IPS-15b (cell line): ENCODE data around the gene COL18A1.

ENCODE experiments used
- H3K27me3 ChIP-seq: one replicate; pipeline ENCODE4 v1.6.1; 2013; ENCODE audit warnings: low read length; ENCODE audit not compliant: control insufficient read depth, insufficient read depth
- H3K36me3 ChIP-seq: one replicate; pipeline ENCODE4 v1.6.1; 2013; ENCODE audit warnings: low read length; ENCODE audit not compliant: control insufficient read depth, insufficient read depth
- H3K4me1 ChIP-seq: one replicate; pipeline ENCODE4 v1.6.1; 2013; ENCODE audit warnings: mild to moderate bottlenecking, low read length; ENCODE audit not compliant: control insufficient read depth, insufficient read depth
- H3K4me3 ChIP-seq: one replicate; pipeline ENCODE4 v1.5.1; 2013; ENCODE audit warnings: low read depth, low read length
- H3K9ac ChIP-seq: one replicate; pipeline ENCODE4 v1.6.1; 2013; ENCODE audit warnings: low read depth, mild to moderate bottlenecking, low read length
- H3K9me3 ChIP-seq: one replicate; pipeline ENCODE4 v1.6.1; 2013; ENCODE audit warnings: mild to moderate bottlenecking, low read length; ENCODE audit not compliant: control insufficient read depth, insufficient read depth

Gene COL18A1

GRCh38 chr21:45508607-45509565, 103.9 kb downstream of the COL18A1 start:
- Histone ChIP-seq H3K9me3 (no peaks in the 10 kb centered on the region), H3K4me3 (no peak overlapping the region), H3K4me1 (no peaks in the 10 kb centered on the region), H3K36me3 (peaks cover 28% of the 10 kb centered on the region), H3K9ac (no peak overlapping the region), H3K27me3 (no peaks in the 10 kb centered on the region)

GRCh38 chr21:45509566-45510465, 104.9 kb downstream of the COL18A1 start:
- Histone ChIP-seq H3K9me3 (no peaks in the 10 kb centered on the region), H3K4me3 (no peak overlapping the region), H3K36me3 (peaks cover 26% of the 10 kb centered on the region), H3K9ac (no peak overlapping the region), H3K27me3 (no peaks in the 10 kb centered on the region), H3K4me1 (no peaks in the 10 kb centered on the region)

- Histone ChIP-seq H3K27me3 (no peaks in the 10 kb centered on the region), H3K9ac (no peak overlapping the region)
Measured at GRCh38 chr21:45510466-45510955, 105.5 kb downstream of the COL18A1 start.

DNA sequence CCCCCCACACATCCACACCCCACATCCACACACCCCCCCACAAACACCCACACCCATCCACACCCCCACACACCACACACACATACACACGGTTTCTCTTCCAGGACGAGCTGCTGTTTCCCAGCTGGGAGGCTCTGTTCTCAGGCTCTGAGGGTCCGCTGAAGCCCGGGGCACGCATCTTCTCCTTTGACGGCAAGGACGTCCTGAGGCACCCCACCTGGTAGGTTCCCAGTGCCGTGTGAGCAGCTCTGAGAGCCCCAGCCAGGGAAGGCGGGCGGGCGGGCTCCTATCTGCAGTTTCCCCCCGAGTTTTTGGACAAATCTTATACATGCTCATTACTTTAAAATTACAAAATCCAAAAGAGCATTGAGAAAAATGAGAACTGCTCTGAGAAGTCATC, 106.0 kb downstream of the COL18A1 start:
- peaks cover 24% of the 10 kb centered on the region for H3K36me3 ChIP-seq
- no peaks in the 10 kb centered on the region for H3K9me3 ChIP-seq
- H3K4me1 ChIP-seq: no peaks in the 10 kb centered on the region
- H3K4me3 ChIP-seq: no peak overlapping the region
- H3K27me3 ChIP-seq: no peaks in the 10 kb centered on the region
- H3K9ac ChIP-seq: no peak overlapping the region

More at GRCh38 chr21:45510466-45510955, 105.5 kb downstream of the COL18A1 start:
- H3K36me3 ChIP-seq: peaks cover 24% of the 10 kb centered on the region
- no peak overlapping the region for H3K4me3 ChIP-seq
- no peaks in the 10 kb centered on the region for H3K9me3 ChIP-seq
- H3K4me1 ChIP-seq: no peaks in the 10 kb centered on the region

- no peaks in the 10 kb centered on the region for H3K27me3 ChIP-seq
- no peaks in the 10 kb centered on the region for H3K9me3 ChIP-seq
- H3K9ac ChIP-seq: no peak overlapping the region
- H3K36me3 ChIP-seq: peaks cover 25% of the 10 kb centered on the region
- no peaks in the 10 kb centered on the region for H3K4me1 ChIP-seq
- H3K4me3 ChIP-seq: no peak overlapping the region
Measured at GRCh38 chr21:45511661-45512431, 106.9 kb downstream of the COL18A1 start.

GRCh38 chr21:45512626-45513002, 107.6 kb downstream of the COL18A1 start:
- H3K4me1 ChIP-seq: no peaks in the 10 kb centered on the region
- no peak overlapping the region for H3K9ac ChIP-seq
- no peaks in the 10 kb centered on the region for H3K27me3 ChIP-seq

GRCh38 chr21:45513003-45513717, 108.2 kb downstream of the COL18A1 start:
- H3K9me3 ChIP-seq: no peaks in the 10 kb centered on the region
- no peak overlapping the region for H3K9ac ChIP-seq
- H3K4me3 ChIP-seq: no peak overlapping the region
- no peaks in the 10 kb centered on the region for H3K4me1 ChIP-seq
- H3K27me3 ChIP-seq: no peaks in the 10 kb centered on the region
- peaks cover 25% of the 10 kb centered on the region for H3K36me3 ChIP-seq

More at GRCh38 chr21:45512626-45513002, 107.6 kb downstream of the COL18A1 start:
- Histone ChIP-seq H3K36me3 (peaks cover 25% of the 10 kb centered on the region), H3K9me3 (no peaks in the 10 kb centered on the region), H3K4me3 (no peak overlapping the region)

DNA sequence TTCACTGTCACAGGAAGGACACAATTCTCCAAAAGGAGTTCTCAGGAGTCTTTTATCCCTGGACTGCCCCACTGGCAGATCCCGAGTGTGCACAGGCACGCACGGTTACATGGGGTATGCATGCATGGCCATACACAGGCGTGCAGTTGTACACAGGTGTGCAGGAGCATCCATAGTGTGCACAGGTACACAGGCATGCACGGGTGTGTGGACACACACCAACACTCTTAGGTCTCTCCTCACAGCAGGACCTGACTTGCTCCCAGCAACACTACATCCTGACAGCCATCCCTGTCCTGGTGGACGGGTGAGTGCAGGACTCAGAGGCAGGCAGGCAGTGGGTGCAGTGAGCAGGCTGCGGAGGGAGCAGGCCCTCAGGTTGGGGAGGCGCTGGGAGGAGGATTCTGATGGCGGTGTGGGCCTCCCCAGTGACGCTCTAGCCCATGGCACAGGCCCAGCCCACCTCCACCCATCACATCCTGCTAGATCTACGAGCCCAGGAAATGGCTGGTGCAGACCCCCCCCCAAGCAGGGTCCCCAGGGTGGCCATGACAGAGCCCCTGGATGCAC, 108.9 kb downstream of the COL18A1 start:
- Histone ChIP-seq H3K4me1 (no peaks in the 10 kb centered on the region), H3K36me3 (peaks cover 25% of the 10 kb centered on the region), H3K9me3 (peaks cover 4% of the 10 kb centered on the region), H3K9ac (no peak overlapping the region), H3K27me3 (no peaks in the 10 kb centered on the region), H3K4me3 (no peak overlapping the region)

DNA sequence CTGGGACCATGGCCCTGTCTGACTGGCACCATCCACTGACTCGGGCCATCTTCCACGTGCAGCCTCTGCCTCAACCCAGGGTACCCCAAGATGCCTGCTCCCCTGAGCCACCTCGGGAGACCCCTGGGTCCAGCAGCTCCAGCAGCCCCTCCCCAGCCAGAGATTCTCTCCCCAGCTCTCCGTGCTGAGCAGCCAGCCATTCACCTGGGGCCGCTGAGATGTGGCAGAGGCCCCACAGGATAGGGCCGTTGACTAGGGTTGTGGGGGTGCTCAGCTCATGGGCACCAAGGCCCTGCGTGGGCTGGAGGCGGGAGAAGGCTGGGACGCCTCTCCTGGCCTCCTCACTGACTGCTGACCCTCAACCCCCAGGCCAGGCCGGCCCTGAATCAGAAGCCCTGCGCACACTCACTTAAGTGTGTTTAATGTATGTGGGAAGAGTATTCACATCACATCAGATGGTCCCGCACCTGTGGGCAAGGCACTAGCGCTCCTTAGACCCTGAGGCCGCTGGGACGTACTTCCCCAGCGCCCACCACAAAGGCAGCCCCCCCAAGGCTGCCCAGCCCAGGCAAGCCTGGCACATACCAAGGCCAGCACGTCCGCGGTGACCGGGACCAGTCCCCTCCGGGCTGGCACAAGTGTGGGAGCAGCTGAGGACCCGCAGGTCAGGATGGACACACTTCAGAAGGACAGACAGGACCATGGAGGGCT, 109.5 kb downstream of the COL18A1 start:
- Histone ChIP-seq H3K9ac (no peak overlapping the region), H3K4me1 (no peaks in the 10 kb centered on the region), H3K27me3 (no peaks in the 10 kb centered on the region), H3K36me3 (peaks cover 25% of the 10 kb centered on the region), H3K4me3 (no peak overlapping the region), H3K9me3 (peaks cover 9% of the 10 kb centered on the region)
